ENCODE data around the gene GDE1. TPM values are rescaled to one million over a fixed set of nuclear protein-coding genes. Genes with fewer than 3 reads are reported as not detected.

Gene GDE1
- total and polyA plus RNA-seq, 8 donors, result 27.8 to 80.0 (median 39.8) TPM

DNA sequence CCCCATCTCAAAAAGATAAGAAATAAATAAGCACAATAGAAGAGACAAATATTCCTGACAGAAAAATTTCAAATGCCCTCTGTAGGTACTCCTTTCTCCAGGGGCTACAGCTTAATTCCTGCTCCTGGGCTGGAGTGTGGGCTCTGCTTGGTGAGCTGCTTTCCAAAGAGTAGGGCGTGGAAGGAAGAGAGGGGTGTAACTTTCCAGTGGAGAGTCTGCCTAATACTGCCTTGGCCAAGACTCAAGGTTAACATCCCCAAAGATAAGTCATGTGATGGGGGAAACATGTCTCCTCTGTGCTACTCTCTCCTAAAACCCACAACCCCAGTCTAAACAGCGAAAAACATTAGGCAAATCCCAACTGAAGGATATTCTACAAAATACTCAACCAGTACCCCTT, 61.5 kb downstream of the GDE1 start:
- H3K27me3 ChIP-seq, result no peaks in the 10 kb centered on the region
- WGBS, 5 donors, result 85 to 100% (median 94%) methylated on average over 2 of the region's 2 CpGs
- peaks cover 4 to 17% (median 10%) of the 10 kb centered on the region in 4 donors for H3K4me1 ChIP-seq
- no peak overlapping the region for H3K27ac ChIP-seq
- H3K9me3 ChIP-seq, result no peaks in the 10 kb centered on the region
- peaks cover 0 to 82% (median 33%) of the 10 kb centered on the region in 4 donors for H3K36me3 ChIP-seq
- intact Hi-C loops (cut with DNase I; ENCODE audit: low total_unique reads), result no loop called here
- no peak for DNase-seq
- TF ChIP-seq, protein P1, sequence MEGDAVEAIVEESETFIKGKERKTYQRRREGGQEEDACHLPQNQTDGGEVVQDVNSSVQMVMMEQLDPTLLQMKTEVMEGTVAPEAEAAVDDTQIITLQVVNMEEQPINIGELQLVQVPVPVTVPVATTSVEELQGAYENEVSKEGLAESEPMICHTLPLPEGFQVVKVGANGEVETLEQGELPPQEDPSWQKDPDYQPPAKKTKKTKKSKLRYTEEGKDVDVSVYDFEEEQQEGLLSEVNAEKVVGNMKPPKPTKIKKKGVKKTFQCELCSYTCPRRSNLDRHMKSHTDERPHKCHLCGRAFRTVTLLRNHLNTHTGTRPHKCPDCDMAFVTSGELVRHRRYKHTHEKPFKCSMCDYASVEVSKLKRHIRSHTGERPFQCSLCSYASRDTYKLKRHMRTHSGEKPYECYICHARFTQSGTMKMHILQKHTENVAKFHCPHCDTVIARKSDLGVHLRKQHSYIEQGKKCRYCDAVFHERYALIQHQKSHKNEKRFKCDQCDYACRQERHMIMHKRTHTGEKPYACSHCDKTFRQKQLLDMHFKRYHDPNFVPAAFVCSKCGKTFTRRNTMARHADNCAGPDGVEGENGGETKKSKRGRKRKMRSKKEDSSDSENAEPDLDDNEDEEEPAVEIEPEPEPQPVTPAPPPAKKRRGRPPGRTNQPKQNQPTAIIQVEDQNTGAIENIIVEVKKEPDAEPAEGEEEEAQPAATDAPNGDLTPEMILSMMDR (IDR thresholded peaks at IDR 0.05), result no peak
- TF ChIP-seq POLR2A (IDR thresholded peaks at IDR 0.05), result no peak
- no peak for TF ChIP-seq POLR2AphosphoS5 (IDR thresholded peaks at IDR 0.05)
- no peak for TF ChIP-seq EP300 (IDR thresholded peaks at IDR 0.05)
- H3K4me3 ChIP-seq, result no peak overlapping the region

DNA sequence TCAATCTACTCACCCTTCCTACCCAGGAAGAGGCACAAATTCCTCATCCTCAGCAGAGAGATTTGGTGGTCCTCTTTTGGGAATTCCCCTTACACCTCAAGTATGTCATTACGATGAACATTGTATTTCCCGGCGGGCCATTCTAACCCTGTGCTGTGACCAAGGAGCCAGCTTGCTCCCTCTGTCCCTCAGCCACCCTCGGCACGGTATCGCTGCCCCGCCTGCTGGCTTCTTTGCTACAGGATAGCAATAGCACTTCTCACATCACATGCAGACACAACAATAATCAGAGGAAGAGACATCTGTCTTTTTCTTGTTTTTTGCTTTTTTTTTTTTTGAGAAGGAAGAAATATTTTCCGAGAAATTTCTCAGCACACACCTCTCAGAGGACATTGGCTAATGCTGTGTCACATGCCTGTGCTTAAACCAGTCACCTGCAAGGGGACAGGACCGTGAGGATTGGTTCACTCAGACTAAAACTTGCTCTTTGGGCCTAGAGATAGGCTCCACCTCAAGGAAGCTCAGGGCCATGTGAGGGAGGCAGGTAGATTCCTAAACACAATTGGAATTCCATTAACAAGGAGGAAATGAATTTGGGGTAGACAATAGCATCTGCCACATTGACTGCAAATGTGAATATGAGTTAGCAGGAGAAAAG, 63.0 kb downstream of the GDE1 start:
- intact Hi-C loops (cut with DNase I; ENCODE audit: low total_unique reads), result no loop called here
- Histone ChIP-seq H3K4me3 (no peak overlapping the region), H3K27me3 (no peaks in the 10 kb centered on the region), H3K4me1 (peaks cover 2 to 12% (median 7%) of the 10 kb centered on the region in 4 donors), H3K36me3 (peaks cover 0 to 83% (median 29%) of the 10 kb centered on the region in 4 donors), H3K27ac (no peak overlapping the region), H3K9me3 (no peaks in the 10 kb centered on the region)
- no peak for DNase-seq
- TF ChIP-seq, protein P1 (IDR thresholded peaks at IDR 0.05), result no peak
- TF ChIP-seq POLR2A (IDR thresholded peaks at IDR 0.05) (no peak), EP300 (IDR thresholded peaks at IDR 0.05) (no peak), POLR2AphosphoS5 (IDR thresholded peaks at IDR 0.05) (no peak)
- 72 to 93% (median 89%) methylated on average over 9 of the region's 9 CpGs for WGBS, 5 donors

Other genes starting within 250 kb of the GDE1 start
- under 1 TPM in 1 of 5 donors, not detected in 4; 0.37 TPM for gene CLEC19A, start 236.4 kb downstream of the GDE1 start, total RNA-seq
- not detected for gene CLEC19A, start 236.4 kb downstream of the GDE1 start, polyA plus RNA-seq
- gene TMC5, start 104.2 kb downstream of the GDE1 start, total RNA-seq, result 10 to 100 TPM in 4 of 5 donors, 1 to 10 TPM in 1; 7.2 to 92.7 (median 54.3) TPM
- 10 to 100 TPM; 16.0 to 28.0 (median 17.4) TPM for gene TMC5, start 104.2 kb downstream of the GDE1 start, polyA plus RNA-seq
- 10 to 100 TPM in 3 of 5 donors, 1 to 10 TPM in 2; 2.3 to 67.7 (median 24.3) TPM for gene CCP110, start 1.8 kb upstream of the GDE1 start, total RNA-seq
- 1 to 10 TPM; 4.2 to 5.8 (median 5.1) TPM for gene CCP110, start 1.8 kb upstream of the GDE1 start, polyA plus RNA-seq
- 100 to 1,000 TPM in 1 of 5 donors, 10 to 100 TPM in 4; 15.2 to 205 (median 51.9) TPM for gene VPS35L, start 33.6 kb upstream of the GDE1 start, total RNA-seq
- 10 to 100 TPM; 16.0 to 25.8 (median 23.7) TPM for gene VPS35L, start 33.6 kb upstream of the GDE1 start, polyA plus RNA-seq
- gene KNOP1, start 196.1 kb upstream of the GDE1 start, total RNA-seq, result 10 to 100 TPM in 4 of 5 donors, 1 to 10 TPM in 1; 7.2 to 26.3 (median 14.2) TPM
- gene KNOP1, start 196.1 kb upstream of the GDE1 start, polyA plus RNA-seq, result 10 to 100 TPM in 2 of 3 donors, 1 to 10 TPM in 1; 9.6 to 15.1 (median 12.1) TPM
- gene IQCK, start 196.2 kb upstream of the GDE1 start, total RNA-seq, result 10 to 100 TPM in 3 of 5 donors, 1 to 10 TPM in 2; 3.5 to 100.0 (median 20.7) TPM
- gene IQCK, start 196.2 kb upstream of the GDE1 start, polyA plus RNA-seq, result 10 to 100 TPM in 1 of 3 donors, 1 to 10 TPM in 2; 7.7 to 18.0 (median 9.1) TPM